SK-N-MC (cell line): ENCODE results near the gene FYTTD1.

Source experiments
- EZH2 ChIP-seq: fragments of 200-600 bp; sonication (generic); IDR thresholded peaks from one replicate; pipeline ENCODE4 v1.6.1; 2017; ENCODE audit warnings: antibody characterized with exemption
- FOXP2 ChIP-seq: optimal IDR thresholded peaks from 2 replicates; pipeline ENCODE3; 2011; ENCODE audit warnings: mild to moderate bottlenecking, moderate library complexity; ENCODE audit not compliant: insufficient read depth; ENCODE audit errors: extremely low read length, control extremely low read depth
- POLR2AphosphoS5 ChIP-seq: IDR thresholded peaks from 2 replicates; pipeline ENCODE4 v1.6.1; 2012; ENCODE audit warnings: mild to moderate bottlenecking, low read depth, low read length, borderline replicate concordance

DNA sequence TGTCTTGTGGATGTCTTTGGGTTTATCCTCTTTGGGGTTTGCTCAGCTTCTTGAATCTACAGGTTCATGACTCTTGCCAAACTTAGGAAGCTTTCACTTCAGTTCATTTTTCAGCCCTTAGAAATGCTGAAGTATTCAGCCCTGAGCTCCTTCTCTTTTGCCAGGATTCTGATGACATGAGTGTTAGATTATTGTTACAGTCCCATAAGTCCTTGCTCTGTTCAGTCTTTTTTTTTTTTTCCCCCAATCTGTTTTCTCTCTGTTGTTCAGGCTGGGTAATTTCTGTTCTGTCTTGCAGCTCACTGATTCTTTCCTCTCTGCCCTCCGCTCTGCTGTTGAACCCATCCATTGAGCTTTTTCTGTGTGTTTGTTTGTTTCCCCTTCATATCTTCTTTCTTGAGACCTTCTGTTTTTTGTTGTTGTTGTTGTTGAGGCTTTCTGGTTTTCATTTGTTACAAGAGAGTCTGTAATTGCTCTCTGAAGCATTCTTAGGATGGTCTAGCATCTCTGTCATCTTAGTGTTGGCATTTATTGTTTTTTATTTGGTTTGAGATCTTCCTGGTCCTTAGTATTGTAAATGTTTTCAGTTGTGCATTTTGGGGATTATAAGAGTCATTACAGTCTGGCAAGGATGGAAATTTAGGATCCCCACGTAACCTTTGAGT is 59.8 kb downstream of the FYTTD1 start:
- TF ChIP-seq POLR2AphosphoS5 (no peak), EZH2 (no peak), FOXP2 (no peak)
